Mesothelial cell of epicardium (in vitro differentiated cells): ENCODE data around the gene WARS2. TPM values are rescaled to one million over a fixed set of nuclear protein-coding genes. Genes with fewer than 3 reads are reported as not detected.

ENCODE experiments used
- DNase-seq, 2 experiments: peaks; one replicate each; pipeline ENCODE4 v3.0.0; 2021; ENCODE audit warnings: low spot score in 2 of 2; ENCODE audit not compliant: unreplicated experiment in 2 of 2
- H3K27ac Mint-ChIP-seq: 2 replicates; pipeline ENCODE4 v1.8.0; 2021; ENCODE audit warnings: mixed read lengths
- H3K27me3 Mint-ChIP-seq: 2 replicates; pipeline ENCODE4 v1.8.0; 2021; ENCODE audit warnings: low read depth, mixed read lengths
- H3K36me3 Mint-ChIP-seq: 2 replicates; pipeline ENCODE4 v1.8.0; 2021; ENCODE audit warnings: mixed read lengths
- H3K4me1 Mint-ChIP-seq: 2 replicates; pipeline ENCODE4 v1.8.0; 2021; ENCODE audit warnings: mixed read lengths
- H3K4me3 Mint-ChIP-seq: 2 replicates; pipeline ENCODE4 v1.8.0; 2021; ENCODE audit warnings: mild to moderate bottlenecking, moderate library complexity, mixed read lengths
- H3K9me3 Mint-ChIP-seq: 2 replicates; pipeline ENCODE4 v1.8.0; 2021; ENCODE audit warnings: mixed read lengths
- CTCF ChIP-seq: fragments of 200-600 bp; sonication (generic); IDR thresholded peaks from one replicate; pipeline ENCODE4 v1.5.0; 2021; ENCODE audit warnings: antibody characterized with exemption; ENCODE audit not compliant: unreplicated experiment
- total RNA-seq: library from RNA; stranded (reverse); gene quantifications from 3 replicates; pipeline ENCODE4 v1.2.1, GENCODE V29; 2021

The WARS2 gene
- total RNA-seq, 1 donor from 2014 or later = 18.7 TPM

GRCh38 chr1:119003413-119004128 lies 136.9 kb downstream of the WARS2 start:
- Mint-ChIP-seq H3K4me1 (peaks cover 28% of the 10 kb centered on the region), H3K9me3 (no peaks in the 10 kb centered on the region), H3K27me3 (peaks cover 99% of the 10 kb centered on the region), H3K27ac (no peak overlapping the region), H3K36me3 (no peaks in the 10 kb centered on the region), H3K4me3 (no peak overlapping the region)
- DNase-seq = no peak
- TF ChIP-seq CTCF = no peak

GRCh38 chr1:119002028-119002686 lies 138.3 kb downstream of the WARS2 start:
- Mint-ChIP-seq H3K27ac (no peak overlapping the region), H3K4me1 (peaks cover 26% of the 10 kb centered on the region), H3K27me3 (peaks cover 98% of the 10 kb centered on the region), H3K9me3 (no peaks in the 10 kb centered on the region), H3K36me3 (no peaks in the 10 kb centered on the region), H3K4me3 (no peak overlapping the region)
- TF ChIP-seq CTCF = no peak
- DNase-seq = no peak

GRCh38 chr1:119001181-119002027 lies 139.0 kb downstream of the WARS2 start:
- H3K4me3 Mint-ChIP-seq = no peak overlapping the region
- H3K27ac Mint-ChIP-seq = no peak overlapping the region
- H3K27me3 Mint-ChIP-seq = peaks cover 98% of the 10 kb centered on the region
- H3K4me1 Mint-ChIP-seq = peaks cover 25% of the 10 kb centered on the region
- no peaks in the 10 kb centered on the region for H3K36me3 Mint-ChIP-seq
- TF ChIP-seq CTCF = no peak
- DNase-seq = no peak
- no peaks in the 10 kb centered on the region for H3K9me3 Mint-ChIP-seq

GRCh38 chr1:119000371-119001180 lies 139.9 kb downstream of the WARS2 start:
- DNase-seq = no peak
- TF ChIP-seq CTCF = no peak
- Mint-ChIP-seq H3K4me3 (peak overlapping the region; percentile 46), H3K36me3 (no peaks in the 10 kb centered on the region), H3K4me1 (peaks cover 24% of the 10 kb centered on the region), H3K27ac (no peak overlapping the region), H3K27me3 (peaks cover 98% of the 10 kb centered on the region), H3K9me3 (no peaks in the 10 kb centered on the region)
